Naive thymus-derived CD4-positive, alpha-beta T cell (primary cell): ENCODE measurements around the gene ZBTB26. TPM values are rescaled to one million over a fixed set of nuclear protein-coding genes. Genes with fewer than 3 reads are reported as not detected.
"Not testable (repeated sequence)": the region's sequence is repeated elsewhere in the genome, so short reads cannot be mapped to it uniquely, and the experiment has no call there.

Experiments
- ATAC-seq: fragments of 150-1000 bp; cut with Tn5 transposase; 2 replicates; pipeline ENCODE4 v1.10.0; 2021; ENCODE audit warnings: mild to moderate bottlenecking, moderate library complexity
- CTCF ChIA-PET: fragments of 350-600 bp; sonication (Branson Sonifier 250); formaldehyde crosslinking; loops from one replicate; lab custom pipeline; 2021; ENCODE audit warnings: antibody characterized with exemption; lab: Charles Lee
- POLR2A ChIA-PET: fragments of 350-600 bp; sonication (Branson Sonifier 250); formaldehyde crosslinking; loops from one replicate; lab custom pipeline; 2021; ENCODE audit warnings: antibody characterized with exemption, inconsistent platforms; lab: Charles Lee
- DNase-seq, 9 donors: peaks; one replicate each; pipeline versions ENCODE4 v3.0.0 to v3.0.0-alpha.2; 2020 to 2022; ENCODE audit warnings: mixed read lengths in 1 of 9
- H3K27ac ChIP-seq: one replicate; pipeline ENCODE4 v1.7.0; 2013; ENCODE audit warnings: mild to moderate bottlenecking, low read depth, low read length, moderate library complexity
- H3K27me3 ChIP-seq, 2 donors: one replicate each; pipeline ENCODE4 v1.7.0; 2013; ENCODE audit warnings: low read length in 2 of 2, mild to moderate bottlenecking in 2 of 2, moderate library complexity in 2 of 2; ENCODE audit not compliant: control insufficient read depth in 2 of 2, insufficient read depth in 2 of 2
- H3K36me3 ChIP-seq, 3 experiments: 1 replicate in 2 of 3; 2 replicates in 1 of 3; pipeline ENCODE4 v1.7.0; 2013; ENCODE audit warnings: low read length in 3 of 3, mild to moderate bottlenecking in 3 of 3, moderate library complexity in 1 of 3; ENCODE audit not compliant: insufficient read depth in 3 of 3, control insufficient read depth in 2 of 3
- H3K4me1 ChIP-seq, 2 donors: one replicate each; pipeline ENCODE4 v1.7.0; 2013; ENCODE audit warnings: low read length in 2 of 2, mild to moderate bottlenecking in 2 of 2, moderate library complexity in 1 of 2; ENCODE audit not compliant: control insufficient read depth in 2 of 2, insufficient read depth in 2 of 2
- H3K4me3 ChIP-seq: 2 replicates; pipeline ENCODE4 v1.7.0; 2013; ENCODE audit warnings: mild to moderate bottlenecking, low read length
- H3K9me3 ChIP-seq, 3 experiments: 1 replicate in 2 of 3; 2 replicates in 1 of 3; pipeline ENCODE4 v1.7.0; 2013; ENCODE audit warnings: low read length in 3 of 3; ENCODE audit not compliant: control insufficient read depth in 2 of 3
- H3K27ac Mint-ChIP-seq, 9 donors: one replicate each; pipeline ENCODE4 v1.8.0; 2020 to 2022; ENCODE audit warnings: mixed read lengths in 9 of 9, mild to moderate bottlenecking in 8 of 9, moderate library complexity in 5 of 9, inconsistent platforms in 2 of 9
- H3K27me3 Mint-ChIP-seq, 5 donors: one replicate each; pipeline ENCODE4 v1.8.0; 2021 to 2022; ENCODE audit warnings: mixed read lengths in 5 of 5, mild to moderate bottlenecking in 1 of 5
- H3K36me3 Mint-ChIP-seq, 5 donors: one replicate each; pipeline ENCODE4 v1.8.0; 2020 to 2022; ENCODE audit warnings: mixed read lengths in 5 of 5, mild to moderate bottlenecking in 3 of 5, inconsistent platforms in 1 of 5
- H3K4me1 Mint-ChIP-seq, 7 donors: one replicate each; pipeline ENCODE4 v1.8.0; 2020 to 2022; ENCODE audit warnings: mixed read lengths in 7 of 7, mild to moderate bottlenecking in 3 of 7, inconsistent platforms in 1 of 7
- H3K4me3 Mint-ChIP-seq, 10 donors: one replicate each; pipeline ENCODE4 v1.8.0; 2020 to 2022; ENCODE audit warnings: mild to moderate bottlenecking in 10 of 10, mixed read lengths in 10 of 10, moderate library complexity in 6 of 10, inconsistent platforms in 2 of 10
- H3K9me3 Mint-ChIP-seq, 11 donors: one replicate each; pipeline ENCODE4 v1.8.0; 2020 to 2022; ENCODE audit warnings: mixed read lengths in 11 of 11, mild to moderate bottlenecking in 4 of 11, inconsistent platforms in 1 of 11, moderate library complexity in 1 of 11
- intact Hi-C, 2 donors: fragments of 100-400 bp; cut with micrococcal nuclease; formaldehyde crosslinking; loops; one replicate each; pipeline ENCODE4 v1.15.1; 2023
- polyA plus RNA-seq, 2 donors: library from polyadenylated mRNA; unstranded; fragments of 300-500 nt; fragmentation: Illumina TruSeq; gene quantifications; one replicate each; pipeline ENCODE4 v1.2.3, GENCODE V29; 2021
- total RNA-seq, 6 experiments: library from RNA in 5 of 6; stranded (reverse) in 5 of 6; gene quantifications; 1 replicate in 5 of 6; 2 replicates in 1 of 6; pipeline ENCODE4 v1.2.3 and lab custom pipeline; 2021 to 2026

ZBTB26 gene
- total and polyA plus RNA-seq, 7 experiments from 2014 or later: 1.1 to 11.0 (median 7.7) TPM

- POLR2A ChIA-PET: interaction anchor here (0.6 to 2.9 kb wide), 15 partner anchors 9 to 85 kb away, joined by 3 to 46 read pairs (median 6); partner anchors contain the start of genes PDCL, RABGAP1, RC3H2 and ZBTB26
- CTCF ChIA-PET: interaction anchor here (0.8 to 1.3 kb wide), 4 partner anchors 17 to 78 kb away, joined by 3 to 5 read pairs (median 3); no protein-coding TSS in a partner anchor
- Mint-ChIP-seq H3K36me3 (peaks cover 6 to 34% (median 20%) of the 10 kb centered on the region in 5 donors), H3K27ac (peak within 1 kb of the TSS; percentile 90 to 100 (median 99)), H3K4me1 (peaks cover 12 to 46% (median 42%) of the 10 kb centered on the region in 7 donors), H3K27me3 (no peaks in the 10 kb centered on the region), H3K4me3 (peak within 1 kb of the TSS; percentile 91 to 100 (median 98)), H3K9me3 (peaks cover 0 to 2% (median 0%) of the 10 kb centered on the region in 11 donors)
- H3K27ac ChIP-seq: peak within 1 kb of the TSS; percentile 92
- peaks cover 7 to 22% (median 7%) of the 10 kb centered on the region in 3 experiments for H3K36me3 ChIP-seq
- peak; percentile 96 for ATAC-seq
- intact Hi-C loops: loop anchor here (1.0 to 2.0 kb wide), 7 partner anchors 8 to 448 kb away; partner anchors contain the start of genes RC3H2 (in 2 of the 2), ZBTB26 (in 2 of the 2) and PDCL (in 1 of the 2)
- H3K27me3 ChIP-seq: no peaks in the 10 kb centered on the region
- peak within 1 kb of the TSS; percentile 74 for H3K4me3 ChIP-seq
- no peaks in the 10 kb centered on the region for H3K9me3 ChIP-seq
- H3K4me1 ChIP-seq: peaks cover 9 to 13% of the 10 kb centered on the region in 2 donors
- peak; percentile 47 to 89 (median 77) for DNase-seq
These were observed 18.2 kb downstream of the ZBTB26 start, which contains the start of gene ZBTB6 for GRCh38 chr9:122912964-122913673. Gene ZBTB6 (minus strand): TSS chr9:122913323. CDS start chr9:122912072, 1,251 bp downstream.

- Histone ChIP-seq H3K27ac (peak overlapping the region; percentile 92), H3K36me3 (peaks cover 7 to 23% (median 7%) of the 10 kb centered on the region in 3 experiments), H3K9me3 (no peaks in the 10 kb centered on the region), H3K4me1 (peaks cover 9 to 13% of the 10 kb centered on the region in 2 donors), H3K4me3 (peak overlapping the region; percentile 74), H3K27me3 (no peaks in the 10 kb centered on the region)
- peaks cover 0 to 2% (median 0%) of the 10 kb centered on the region in 11 donors for H3K9me3 Mint-ChIP-seq
- intact Hi-C loops: loop anchor here (2.0 kb wide), 3 partner anchors 78 to 448 kb away; partner anchors contain the start of gene PDCL (in 1 of the 2)
- no peak for DNase-seq
- H3K4me1 Mint-ChIP-seq: peaks cover 12 to 46% (median 42%) of the 10 kb centered on the region in 7 donors
- no peaks in the 10 kb centered on the region for H3K27me3 Mint-ChIP-seq
- peaks cover 6 to 32% (median 20%) of the 10 kb centered on the region in 5 donors for H3K36me3 Mint-ChIP-seq
- H3K4me3 Mint-ChIP-seq: peak overlapping the region; percentile 91 to 100 (median 98)
- CTCF ChIA-PET: interaction anchor here (0.8 to 1.3 kb wide), 3 partner anchors 17 to 32 kb away, joined by 3 to 5 read pairs (median 3); no protein-coding TSS in a partner anchor
- no peak for ATAC-seq
- POLR2A ChIA-PET: interaction anchor here (0.6 to 2.9 kb wide), 15 partner anchors 9 to 572 kb away, joined by 3 to 46 read pairs (median 6); partner anchors contain the start of genes PDCL, RABGAP1, RC3H2 and ZBTB26
- H3K27ac Mint-ChIP-seq: peak overlapping the region; percentile 90 to 100 (median 99)
These were observed 18.7 kb downstream of the ZBTB26 start for GRCh38 chr9:122912671-122912963.

GRCh38 chr9:122906122-122906521 lies 25.2 kb downstream of the ZBTB26 start:
- ATAC-seq, H3K27me3 ChIP-seq, H3K9me3 ChIP-seq, DNase-seq, CTCF ChIA-PET, H3K4me3 ChIP-seq, H3K4me3 Mint-ChIP-seq, H3K9me3 Mint-ChIP-seq, H3K27me3 Mint-ChIP-seq: not testable (repeated sequence)
- Mint-ChIP-seq H3K36me3 (peaks cover 1 to 19% (median 6%) of the 10 kb centered on the region in 5 donors), H3K27ac (peak overlapping the region in 2 of 9 donors; percentile 43 to 96), H3K4me1 (peaks cover 15 to 50% (median 37%) of the 10 kb centered on the region in 7 donors)
- H3K4me1 ChIP-seq: peaks cover 10 to 13% of the 10 kb centered on the region in 2 donors
- H3K27ac ChIP-seq: peak overlapping the region; percentile 100
- POLR2A ChIA-PET: interaction anchor here (4.4 kb wide), 1 partner anchor 35 kb away, joined by 30 read pairs; the partner anchor contains the start of gene RABGAP1
- intact Hi-C loops: loop anchor here (5.0 to 10.0 kb wide), 6 partner anchors 359 to 1956 kb away; partner anchors contain the start of genes TTLL11 (in 2 of the 2), ARPC5L (in 1 of the 2), MORN5 (in 1 of the 2) and NDUFA8 (in 1 of the 2)
- peaks cover 7 to 22% (median 7%) of the 10 kb centered on the region in 3 experiments for H3K36me3 ChIP-seq

- Histone ChIP-seq H3K36me3 (peaks cover 2 to 15% (median 6%) of the 10 kb centered on the region in 3 experiments), H3K27me3 (no peaks in the 10 kb centered on the region), H3K4me3 (peak within 1 kb of the TSS; percentile 74), H3K9me3 (no peaks in the 10 kb centered on the region), H3K4me1 (peaks cover 14 to 21% of the 10 kb centered on the region in 2 donors), H3K27ac (peak within 1 kb of the TSS; percentile 100)
- H3K4me3 Mint-ChIP-seq: peak within 1 kb of the TSS; percentile 89 to 96 (median 93)
- intact Hi-C loops: loop anchor here (1.0 to 10.0 kb wide), 16 partner anchors 8 to 1957 kb away; partner anchors contain the start of genes MRRF (in 2 of the 2), PDCL (in 2 of the 2), RBM18 (in 2 of the 2) and STRBP (in 2 of the 2)
- ATAC-seq: peak; percentile 94
- H3K27ac Mint-ChIP-seq: peak within 1 kb of the TSS; percentile 93 to 98 (median 95)
- DNase-seq: peak; percentile 80 to 99 (median 97)
- H3K36me3 Mint-ChIP-seq: peaks cover 0 to 13% (median 4%) of the 10 kb centered on the region in 5 donors
- peaks cover 11 to 47% (median 40%) of the 10 kb centered on the region in 7 donors for H3K4me1 Mint-ChIP-seq
- H3K27me3 Mint-ChIP-seq: peaks cover 0 to 3% (median 0%) of the 10 kb centered on the region in 5 donors
- CTCF ChIA-PET: interaction anchor here (1.0 to 1.2 kb wide), 3 partner anchors 10 to 36 kb away, joined by 3 to 5 read pairs (median 3); partner anchors contain the start of genes RABGAP1 and ZBTB26
- H3K9me3 Mint-ChIP-seq: peaks cover 0 to 2% (median 0%) of the 10 kb centered on the region in 11 donors
- POLR2A ChIA-PET: interaction anchor here (0.6 to 4.4 kb wide), 15 partner anchors 8 to 201 kb away, joined by 3 to 46 read pairs (median 5); partner anchors contain the start of genes PDCL, RABGAP1, ZBTB26 and ZBTB6
These were observed 26.2 kb downstream of the ZBTB26 start, which contains the start of gene RC3H2 for GRCh38 chr9:122904823-122905710. Gene RC3H2 (minus strand): TSS chr9:122905359. CDS start chr9:122897509, 7,850 bp downstream.

GRCh38 chr9:122904466-122904822 lies 26.9 kb downstream of the ZBTB26 start:
- Histone ChIP-seq H3K27ac (peak overlapping the region; percentile 100), H3K36me3 (peaks cover 0 to 15% (median under 1%) of the 10 kb centered on the region in 3 experiments), H3K9me3 (no peaks in the 10 kb centered on the region), H3K27me3 (no peaks in the 10 kb centered on the region), H3K4me3 (peak overlapping the region; percentile 74), H3K4me1 (peaks cover 17 to 27% of the 10 kb centered on the region in 2 donors)
- intact Hi-C loops: loop anchor here (2.0 to 10.0 kb wide), 8 partner anchors 86 to 810 kb away; partner anchors contain the start of genes STRBP (in 2 of the 2), TTLL11 (in 2 of the 2), MRRF (in 1 of the 2) and RBM18 (in 1 of the 2)
- peak overlapping the region; percentile 78 to 97 (median 94) for H3K27ac Mint-ChIP-seq
- H3K4me1 Mint-ChIP-seq: peaks cover 9 to 50% (median 42%) of the 10 kb centered on the region in 7 donors
- CTCF ChIA-PET: interaction anchor here (1.0 kb wide), 2 partner anchors 11 to 27 kb away, joined by 3 read pairs; partner anchors contain the start of gene ZBTB26
- peak overlapping the region; percentile 88 to 96 (median 92) for H3K4me3 Mint-ChIP-seq
- POLR2A ChIA-PET: interaction anchor here (0.7 to 4.4 kb wide), 12 partner anchors 8 to 202 kb away, joined by 3 to 46 read pairs (median 6); partner anchors contain the start of genes PDCL, RABGAP1, ZBTB26 and ZBTB6
- H3K36me3 Mint-ChIP-seq: peaks cover 0 to 10% (median under 1%) of the 10 kb centered on the region in 5 donors
- H3K9me3 Mint-ChIP-seq: peaks cover 0 to 2% (median 0%) of the 10 kb centered on the region in 11 donors
- peak in 4 of 9 donors; percentile 8 to 49 (median 20) for DNase-seq
- no peak for ATAC-seq
- peaks cover 0 to 3% (median 0%) of the 10 kb centered on the region in 5 donors for H3K27me3 Mint-ChIP-seq
